Upper lobe of left lung (tissue), 4 donors: ENCODE results near the gene OR51B6.
"Not testable (repeated sequence)": the region's sequence is repeated elsewhere in the genome, so short reads cannot be mapped to it uniquely, and the experiment has no call there.

ENCODE experiments used
- CTCF ChIP-seq, 6 experiments: fragments of 450-650 bp in 4 of 6; fragments of 200-600 bp in 2 of 6; sonication (generic) in 2 of 6; IDR thresholded peaks; one replicate each; pipeline ENCODE4 v1.5.1; 2016 to 2019; ENCODE audit warnings: antibody characterized with exemption in 6 of 6
- EP300 ChIP-seq, 4 donors: sonication (generic); formaldehyde crosslinking; IDR thresholded peaks; one replicate each; pipeline ENCODE4 v1.5.1; 2017; ENCODE audit warnings: antibody characterized with exemption in 4 of 4, control low read depth in 2 of 4

GRCh38 chr11:5337253-5337652 is 14.1 kb upstream of the OR51B6 start:
- TF ChIP-seq CTCF, EP300 (IDR thresholded peaks at IDR 0.05): not testable (repeated sequence)
